HG03095 (cell line): ENCODE measurements around the gene SRPK3.

Experiments
- ATAC-seq: cut with Tn5 transposase; IDR thresholded peaks from one replicate; pipeline ENCODE4 v1.9.1; 2021; ENCODE audit warnings: moderate library complexity; ENCODE audit not compliant: unreplicated experiment

The SRPK3 gene

DNA sequence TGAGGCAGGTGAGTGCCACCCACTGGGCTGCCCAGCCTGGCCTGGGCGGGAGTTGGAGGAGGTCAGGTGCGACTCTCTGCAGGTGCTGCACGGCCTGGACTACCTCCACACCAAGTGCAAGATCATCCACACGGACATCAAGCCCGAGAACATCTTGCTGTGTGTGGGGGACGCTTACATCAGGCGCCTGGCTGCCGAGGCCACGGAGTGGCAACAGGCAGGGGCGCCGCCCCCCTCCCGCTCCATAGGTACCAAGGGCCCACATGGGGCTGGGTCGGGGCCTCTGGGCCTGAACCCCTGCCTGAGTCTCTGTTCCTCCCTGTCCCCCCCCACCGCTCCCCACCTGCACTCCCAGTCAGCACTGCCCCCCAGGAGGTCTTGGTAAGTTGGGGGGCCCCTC, 2.0 kb downstream of the SRPK3 start:
- ATAC-seq: no peak

- ATAC-seq: no peak
Observed at GRCh38 chrX:153783378-153784013, 2.7 kb downstream of the SRPK3 start.

- no peak for ATAC-seq
Observed at GRCh38 chrX:153784325-153784967, 3.6 kb downstream of the SRPK3 start.

GRCh38 chrX:153786669-153787068, 5.8 kb downstream of the SRPK3 start:
- no peak for ATAC-seq

GRCh38 chrX:153789654-153790053, 8.8 kb downstream of the SRPK3 start:
- ATAC-seq: no peak

DNA sequence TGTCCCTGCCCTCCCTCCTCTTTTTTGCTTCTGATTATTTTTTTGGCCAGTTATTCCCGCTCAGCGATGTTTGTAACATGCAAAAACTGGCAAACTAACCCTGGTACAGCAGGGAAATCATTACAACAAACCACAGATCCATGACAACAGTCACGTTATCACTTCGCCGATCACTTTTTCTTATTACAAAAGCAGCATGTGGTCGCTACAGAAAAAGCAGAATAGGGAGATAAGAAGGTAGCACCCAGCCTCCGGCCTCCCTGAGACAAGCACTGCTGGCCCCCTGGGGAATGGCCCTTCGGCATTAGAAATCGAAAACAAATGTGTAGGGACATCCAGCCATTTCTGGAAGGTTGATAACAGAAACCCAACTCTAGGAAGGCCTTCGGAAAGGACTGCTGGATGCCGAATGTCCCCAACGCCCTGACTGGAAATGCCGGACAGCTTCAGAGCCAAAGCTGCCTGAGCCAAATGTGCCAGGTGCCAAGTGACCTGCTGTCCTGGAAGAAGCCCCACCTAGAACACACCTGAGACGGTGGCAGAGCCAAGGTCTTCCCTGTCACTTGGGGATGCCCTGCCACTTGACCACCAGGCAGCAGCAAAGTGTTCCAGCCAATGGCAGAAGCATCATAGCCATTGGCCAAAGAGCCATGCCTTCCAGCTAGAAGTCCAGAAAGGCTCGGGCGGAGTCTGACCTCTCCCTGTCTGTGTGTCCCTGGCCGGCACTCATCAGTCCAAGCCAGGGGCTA, 10.4 kb downstream of the SRPK3 start:
- no peak for ATAC-seq

DNA sequence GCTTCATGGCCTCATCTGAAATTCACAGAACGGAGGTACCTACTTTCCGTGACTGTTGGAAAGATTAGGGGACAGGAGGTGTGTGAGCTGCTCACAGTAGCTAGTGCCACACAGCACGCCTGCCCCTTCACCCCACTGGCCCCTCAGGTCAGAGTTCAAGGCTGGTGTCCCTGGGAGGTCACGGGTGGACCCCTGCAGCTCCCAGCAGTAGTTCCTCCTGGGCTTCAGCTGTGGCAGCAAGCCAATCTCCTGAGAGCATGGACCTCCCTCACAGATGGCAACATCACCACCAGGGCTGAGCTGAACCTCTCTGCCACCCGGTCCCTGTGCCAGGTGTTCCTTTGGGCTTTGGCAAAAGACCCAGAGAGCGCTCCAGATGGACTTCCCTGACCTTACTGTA, 11.5 kb downstream of the SRPK3 start:
- ATAC-seq: no peak

DNA sequence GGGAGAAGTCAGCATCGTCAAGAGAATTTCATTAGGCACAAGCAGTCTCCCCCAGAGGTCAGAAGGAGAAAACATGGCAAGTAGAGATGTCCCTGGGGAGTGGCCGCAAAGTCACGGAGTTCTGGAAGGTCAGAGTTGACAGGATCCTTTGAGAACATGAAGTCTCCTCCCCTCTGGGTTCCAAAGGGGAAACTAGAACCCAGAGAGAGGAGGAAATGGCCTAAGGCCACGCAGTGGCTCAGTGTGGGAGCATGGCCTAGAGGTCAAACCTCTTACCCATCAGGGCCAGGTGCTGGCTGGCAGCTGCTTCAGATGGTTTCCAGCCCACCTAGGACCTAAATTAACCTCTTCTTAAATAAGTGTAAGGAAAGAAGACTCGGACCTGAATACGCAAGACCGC, 12.4 kb downstream of the SRPK3 start:
- ATAC-seq: no peak

DNA sequence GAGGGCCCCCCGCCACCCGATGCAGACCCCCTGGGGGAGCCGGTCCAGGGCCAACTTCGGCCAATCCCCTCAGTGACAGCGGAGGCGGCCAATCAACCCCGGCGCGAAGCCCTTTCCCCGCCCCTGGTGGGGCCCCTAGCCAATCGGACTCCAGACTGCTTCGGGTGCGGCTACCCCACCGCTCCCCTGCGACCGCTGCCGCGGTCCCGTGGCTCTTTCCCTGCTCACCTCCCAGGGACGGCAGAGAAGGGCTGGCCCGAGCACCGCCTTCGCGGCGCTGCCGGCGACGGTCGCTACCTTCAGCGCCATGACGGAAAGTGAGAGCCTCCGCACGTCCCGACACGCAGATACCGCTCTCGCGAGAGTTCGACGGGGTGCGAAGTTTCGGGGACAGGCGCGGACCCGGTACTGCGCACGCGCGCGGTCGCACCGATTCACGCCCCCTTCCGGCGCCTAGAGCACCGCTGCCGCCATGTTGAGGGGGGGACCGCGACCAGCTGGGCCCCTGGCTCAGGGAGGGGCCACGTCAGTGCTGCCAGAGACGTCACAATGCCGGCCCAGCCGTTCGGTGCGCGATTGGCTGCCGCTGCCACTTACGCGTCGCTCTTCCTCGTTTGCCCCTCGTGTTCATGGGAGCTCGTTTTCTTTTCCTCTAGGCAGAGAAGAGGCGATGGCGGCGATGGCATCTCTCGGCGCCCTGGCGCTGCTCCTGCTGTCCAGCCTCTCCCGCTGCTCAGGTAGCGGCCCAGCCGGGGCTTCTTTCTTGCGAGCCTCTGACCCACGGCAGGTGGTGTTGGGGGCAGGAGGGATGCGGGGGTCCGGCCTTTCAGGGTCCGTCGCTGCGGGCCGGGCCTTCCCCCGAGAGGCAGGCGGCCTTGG, 13.4 kb downstream of the SRPK3 start, which contains the start of the genes IDH3G and SSR4:
TSS of gene IDH3G (minus strand) at position 358 of the 879 bp plus-strand sequence. CDS start at position 309, 49 bp downstream.
TSS of gene SSR4 (plus strand) at position 651 of the 879 bp plus-strand sequence. CDS start at position 671, 20 bp downstream.
- ATAC-seq: peak; percentile 88

- ATAC-seq: no peak
Observed at GRCh38 chrX:153794897-153795816, 14.3 kb downstream of the SRPK3 start.

GRCh38 chrX:153797415-153798015, 16.7 kb downstream of the SRPK3 start:
- ATAC-seq: no peak

DNA sequence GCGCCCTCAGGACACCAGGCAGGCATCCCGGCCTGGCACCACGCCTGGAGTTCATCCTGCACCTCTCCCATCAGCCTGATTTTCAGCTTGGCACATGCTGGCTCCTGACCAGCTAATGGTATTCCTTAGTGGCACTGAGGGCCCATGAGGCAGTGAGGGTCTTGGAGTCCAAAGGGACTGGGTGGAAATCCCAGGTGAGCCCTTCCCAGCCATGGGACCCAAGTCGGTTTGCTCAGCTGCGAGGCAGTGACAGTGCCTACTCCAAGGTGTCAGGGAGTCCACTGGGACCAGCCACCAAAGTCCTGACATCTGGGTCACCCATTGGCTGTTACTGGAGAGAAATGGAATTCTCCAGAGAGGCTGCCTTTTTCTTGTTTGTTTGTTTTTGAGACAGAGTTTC, 18.5 kb downstream of the SRPK3 start:
- no peak for ATAC-seq

- no peak for ATAC-seq
Observed at GRCh38 chrX:153800177-153800722, 19.4 kb downstream of the SRPK3 start.

GRCh38 chrX:153800746-153801145, 19.9 kb downstream of the SRPK3 start:
- no peak for ATAC-seq

DNA sequence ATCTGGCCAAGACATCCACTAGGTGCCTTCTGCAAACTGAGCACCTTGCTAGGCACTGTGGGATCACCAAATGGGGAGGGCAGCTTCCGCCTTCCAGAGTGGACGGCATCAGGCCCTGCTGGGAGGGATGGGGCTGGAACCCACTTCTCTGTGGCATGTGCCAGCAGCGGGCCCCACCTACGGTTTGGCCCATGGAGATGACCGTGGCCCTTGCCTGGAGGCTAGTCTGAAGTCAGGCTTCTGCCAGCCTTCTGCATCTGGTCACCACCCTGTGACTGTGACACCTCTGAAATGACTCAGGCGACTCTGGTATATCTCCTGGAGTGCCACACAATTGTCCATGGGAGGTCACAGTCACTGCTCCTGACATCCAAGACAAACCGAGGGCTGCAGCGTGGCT, 20.8 kb downstream of the SRPK3 start:
- ATAC-seq: no peak

DNA sequence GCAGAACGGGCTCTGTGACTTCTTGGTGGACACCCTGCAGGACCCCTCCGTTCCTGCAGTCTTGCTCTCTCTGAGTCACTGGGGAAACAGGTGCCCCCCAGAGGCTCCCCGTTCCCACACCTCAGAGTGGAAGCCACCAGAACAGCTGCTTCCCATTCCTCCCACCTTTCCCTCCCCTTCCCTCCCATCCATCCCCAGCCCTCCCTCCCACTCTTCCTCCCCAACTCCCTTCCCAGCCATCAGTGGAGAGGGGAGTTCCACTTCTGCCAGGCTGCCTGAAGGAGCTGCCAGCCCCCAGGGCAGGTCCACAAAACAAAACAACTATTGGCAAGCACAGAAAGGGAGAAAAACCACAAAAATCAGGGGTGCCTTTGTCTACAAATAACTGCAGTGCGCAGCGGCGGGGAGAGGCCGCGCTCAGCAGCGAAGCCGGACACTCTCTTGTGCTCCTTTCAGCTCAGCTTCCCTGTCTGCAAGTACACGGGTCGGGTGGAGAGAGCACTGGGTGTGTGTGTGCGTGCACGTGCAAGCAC, 21.7 kb downstream of the SRPK3 start:
- no peak for ATAC-seq

GRCh38 chrX:153803211-153804099, 22.6 kb downstream of the SRPK3 start:
- ATAC-seq: no peak

DNA sequence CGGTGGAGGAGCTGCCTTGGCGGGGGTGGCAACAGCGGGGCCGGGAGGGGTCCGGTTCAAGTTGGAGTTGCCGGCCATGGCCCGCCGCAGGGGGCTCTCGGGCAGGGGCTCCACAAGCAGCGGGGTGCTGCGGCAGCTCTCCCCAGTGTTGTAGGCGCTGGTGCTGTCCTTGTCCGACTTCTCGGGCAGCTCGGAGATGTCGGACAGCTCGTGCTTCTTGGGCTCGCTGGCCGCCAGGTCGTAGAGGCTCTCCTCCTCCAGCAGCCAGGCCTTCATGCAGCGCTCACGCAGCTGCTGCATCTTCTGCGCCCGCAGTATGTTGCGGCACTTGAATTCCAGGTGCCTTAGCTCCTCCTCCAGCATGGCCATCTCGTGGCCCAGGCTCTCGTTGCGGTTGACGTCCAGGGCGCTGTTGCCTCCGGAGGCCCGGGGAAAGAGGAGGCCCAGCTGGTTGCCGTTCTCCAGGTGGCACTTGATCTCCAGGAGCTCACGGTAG, 23.3 kb downstream of the SRPK3 start:
- ATAC-seq: no peak
